GM18858 (cell line): ENCODE data around the gene NPAS3.

Experiments
- ATAC-seq: cut with Tn5 transposase; IDR thresholded peaks from one replicate; pipeline ENCODE4 v1.9.1; 2021; ENCODE audit not compliant: unreplicated experiment

NPAS3 gene

DNA sequence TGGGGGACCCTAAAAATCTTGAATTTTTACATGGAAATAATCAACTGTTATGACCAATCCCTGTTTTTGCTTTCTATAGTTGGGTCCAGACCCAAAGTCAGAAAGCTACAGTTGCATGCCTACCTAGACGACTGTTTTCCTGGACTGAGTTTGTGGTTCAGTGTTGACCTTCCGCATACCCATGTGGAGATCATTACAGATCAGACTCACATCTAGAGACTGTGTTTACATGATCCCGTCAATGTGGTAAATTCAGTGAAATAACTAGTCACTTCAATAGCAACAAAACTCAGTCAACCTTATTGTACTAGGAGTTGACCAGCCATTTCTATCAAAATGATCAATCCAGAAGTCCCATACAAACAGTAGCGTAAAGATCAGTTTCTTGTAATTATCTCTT lies 754.6 kb downstream of the NPAS3 start:
- no peak for ATAC-seq

DNA sequence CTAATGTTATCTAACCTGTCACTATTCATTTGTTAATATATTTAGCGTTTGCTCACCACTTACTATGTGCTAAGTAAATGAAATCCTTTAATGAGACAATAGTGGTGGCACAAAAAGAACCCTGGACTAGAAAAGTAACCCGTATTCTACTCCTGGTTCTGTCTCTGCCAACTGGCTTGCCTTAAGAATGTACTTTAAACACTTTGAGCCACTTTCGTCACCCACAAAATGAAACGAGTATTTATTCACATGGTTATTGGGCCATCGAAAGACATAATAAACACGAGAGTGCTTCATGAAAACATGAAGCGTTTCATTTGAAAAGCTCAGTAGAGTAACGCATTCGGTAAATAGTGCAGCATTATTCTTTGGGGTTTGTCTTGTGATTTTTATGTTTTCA lies 757.5 kb downstream of the NPAS3 start:
- ATAC-seq = no peak

DNA sequence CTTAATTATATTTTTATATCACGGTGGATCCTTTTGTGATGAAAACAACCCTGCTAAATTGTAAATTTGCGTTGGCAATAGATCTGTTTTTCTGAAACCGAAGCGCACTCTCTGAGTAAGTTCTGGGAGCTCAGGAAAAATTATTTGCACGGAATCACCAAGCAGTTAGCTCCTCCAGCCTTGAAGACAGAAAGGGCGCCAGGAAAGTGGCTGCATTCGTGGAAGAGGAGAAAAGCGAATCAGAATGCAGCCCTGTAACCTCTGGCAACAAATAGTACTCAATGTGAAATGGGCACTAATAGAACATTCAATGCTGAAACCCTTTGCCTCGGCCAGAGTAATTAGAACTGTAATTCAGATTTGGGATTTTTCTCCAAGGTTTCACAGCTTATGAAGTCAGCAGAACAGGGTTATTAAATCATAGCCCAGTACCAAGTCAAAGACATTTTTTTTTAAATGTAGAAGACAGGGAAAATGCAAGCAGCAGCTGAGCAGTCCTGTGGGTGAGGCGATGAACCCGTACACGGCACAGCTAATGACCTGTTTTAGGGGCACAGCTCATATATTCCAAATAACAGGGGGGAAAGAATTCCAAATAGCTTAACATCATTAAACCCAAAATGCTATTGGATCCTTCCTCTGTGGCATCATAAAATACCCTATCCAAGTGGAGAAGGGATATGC lies 760.8 kb downstream of the NPAS3 start:
- no peak for ATAC-seq

DNA sequence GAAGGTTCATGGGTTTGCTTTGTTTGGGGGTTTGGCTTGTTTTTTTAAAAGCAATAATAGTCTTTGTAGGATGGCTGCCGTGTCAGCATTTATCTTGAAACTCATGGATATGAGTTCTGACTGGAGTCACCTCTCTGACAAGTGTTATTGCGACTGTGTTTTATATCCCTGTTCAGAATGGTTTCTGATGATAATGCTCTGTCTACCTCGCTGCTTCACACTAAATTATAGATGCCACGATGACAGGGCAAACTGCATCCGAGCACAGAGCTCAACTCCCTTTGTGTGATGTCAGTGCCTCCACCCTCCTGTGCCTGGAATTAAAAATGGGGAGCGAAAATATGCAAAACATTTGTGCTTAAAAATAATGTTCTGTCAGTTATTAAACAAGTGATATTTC lies 761.4 kb downstream of the NPAS3 start:
- ATAC-seq = no peak

DNA sequence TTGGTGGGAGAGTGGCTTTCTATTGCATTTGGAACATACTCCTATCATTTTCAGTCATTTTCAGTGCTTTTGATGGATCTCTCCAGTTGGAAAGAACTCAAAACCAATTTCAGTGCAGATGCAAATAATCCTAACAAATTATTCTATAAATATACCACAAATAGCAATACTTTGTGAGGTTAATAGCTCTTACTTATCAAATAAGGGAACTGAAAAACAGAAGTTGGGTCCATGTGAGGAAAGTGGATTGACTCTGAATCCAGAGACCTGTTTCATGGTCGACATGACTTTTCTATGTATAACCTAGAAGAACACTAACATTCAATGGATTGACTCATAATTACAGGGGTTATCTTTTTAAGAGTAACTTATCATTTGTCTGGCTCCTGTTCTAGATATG lies 763.6 kb downstream of the NPAS3 start:
- no peak for ATAC-seq

DNA sequence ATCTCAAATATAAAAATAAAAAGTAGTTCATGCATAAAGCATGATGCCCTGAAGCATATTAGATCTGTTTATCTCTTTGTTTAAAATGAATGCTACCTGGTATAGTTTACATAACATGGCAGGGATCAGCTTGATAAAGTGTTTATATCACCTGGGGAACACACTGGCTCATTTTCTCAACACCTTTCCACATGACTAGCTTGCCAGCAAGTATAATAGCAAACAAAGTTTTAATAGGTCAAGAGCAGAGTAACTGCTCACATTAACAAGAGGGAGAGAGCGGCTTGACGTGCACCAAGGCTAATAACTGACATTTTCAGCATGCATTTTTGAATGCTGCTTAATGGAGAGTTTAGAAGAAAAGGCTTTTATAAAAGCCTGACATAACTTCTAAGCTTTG lies 765.8 kb downstream of the NPAS3 start:
- no peak for ATAC-seq

DNA sequence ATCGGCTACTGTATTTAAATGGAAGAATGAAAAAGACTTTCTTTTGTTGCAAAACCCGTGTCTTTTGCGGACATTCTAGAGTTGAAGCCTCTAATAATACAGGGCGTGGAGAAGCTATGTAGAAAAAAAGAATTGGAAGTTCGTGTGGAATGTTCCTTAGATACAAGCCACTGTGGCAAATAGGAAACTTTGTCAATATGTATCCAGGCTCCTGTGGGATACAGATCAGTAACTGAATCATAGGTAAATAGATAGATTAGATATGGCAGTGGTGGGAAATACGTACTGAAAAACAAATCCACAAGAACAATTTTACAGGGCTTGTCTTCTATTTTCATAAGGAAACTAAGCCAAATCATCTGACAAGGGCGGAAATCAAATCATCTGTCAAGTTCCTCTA lies 766.8 kb downstream of the NPAS3 start:
- ATAC-seq = no peak

DNA sequence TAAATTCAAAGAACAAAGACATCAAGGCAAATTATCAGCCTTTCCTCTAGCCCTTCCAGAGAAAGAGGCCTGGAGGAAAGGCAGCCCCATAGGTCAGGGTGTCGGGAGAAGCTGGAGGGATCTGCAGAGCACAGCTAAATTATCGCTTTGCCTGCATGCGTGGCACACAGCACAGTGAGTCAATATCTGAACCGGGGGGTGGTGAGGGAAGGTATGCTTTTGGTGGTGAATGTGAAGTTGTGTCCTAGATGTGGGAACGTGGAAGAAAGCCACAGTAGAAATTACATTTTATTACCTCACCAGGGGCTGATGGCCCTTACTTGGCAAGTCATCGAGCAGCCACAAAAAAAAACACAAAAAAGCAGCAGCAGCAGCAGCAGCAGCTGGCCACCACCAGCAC lies 769.0 kb downstream of the NPAS3 start:
- ATAC-seq = no peak

DNA sequence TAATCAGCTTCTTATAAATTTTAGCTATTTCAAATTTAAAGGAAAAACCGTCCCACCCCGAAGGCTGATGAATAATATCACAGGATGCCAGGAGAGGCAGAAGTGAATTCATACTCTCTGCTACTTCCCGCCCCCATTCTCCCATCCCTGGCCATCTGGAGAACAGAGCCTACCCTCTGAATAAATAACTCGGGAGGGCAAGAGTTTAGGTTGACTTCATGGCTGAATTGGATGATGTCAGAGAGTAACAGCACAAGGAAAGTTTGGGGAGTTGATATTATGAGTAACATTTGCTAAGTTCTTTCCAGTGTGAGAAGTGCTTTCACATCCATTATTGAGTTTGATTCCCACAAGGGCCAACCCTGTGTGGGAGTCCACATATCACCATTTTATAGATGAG lies 770.6 kb downstream of the NPAS3 start:
- ATAC-seq = no peak

DNA sequence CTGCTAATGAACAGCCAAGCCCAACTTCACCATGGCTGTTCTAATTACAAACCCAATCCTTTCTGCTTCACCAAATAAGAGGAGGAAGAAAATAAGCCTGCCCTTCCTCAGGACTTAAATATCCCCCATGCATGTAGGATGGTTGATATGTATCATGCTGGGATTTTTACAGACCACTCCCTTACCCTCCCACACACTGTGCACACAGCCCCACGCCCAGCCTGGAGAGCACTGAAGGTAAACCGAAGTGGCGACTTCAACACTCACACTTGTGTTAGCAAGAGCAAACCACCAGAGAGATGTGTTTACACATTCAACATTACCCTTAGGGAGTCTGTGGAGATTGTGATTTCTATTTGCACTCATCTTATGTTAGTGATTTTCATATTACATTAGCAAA lies 771.0 kb downstream of the NPAS3 start:
- no peak for ATAC-seq

DNA sequence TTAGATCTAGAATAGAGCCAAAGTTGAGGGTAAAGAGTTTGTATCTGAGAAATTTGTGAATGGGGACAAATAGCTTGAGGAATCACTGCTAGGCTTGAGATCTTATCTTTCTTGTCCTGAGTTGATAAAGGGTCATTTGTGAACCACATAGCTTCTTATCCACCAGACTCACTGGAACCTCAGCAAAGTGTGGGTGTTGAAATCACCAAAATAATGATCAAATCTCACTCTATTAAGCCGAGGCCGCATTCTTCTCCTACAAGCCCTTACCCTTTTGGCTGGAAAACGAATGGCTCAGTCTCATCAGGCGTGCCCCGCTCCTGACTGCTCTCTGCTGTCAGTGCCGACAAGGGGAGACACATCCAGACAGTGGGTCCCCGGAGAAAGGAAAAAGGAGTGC lies 771.6 kb downstream of the NPAS3 start:
- ATAC-seq = no peak

DNA sequence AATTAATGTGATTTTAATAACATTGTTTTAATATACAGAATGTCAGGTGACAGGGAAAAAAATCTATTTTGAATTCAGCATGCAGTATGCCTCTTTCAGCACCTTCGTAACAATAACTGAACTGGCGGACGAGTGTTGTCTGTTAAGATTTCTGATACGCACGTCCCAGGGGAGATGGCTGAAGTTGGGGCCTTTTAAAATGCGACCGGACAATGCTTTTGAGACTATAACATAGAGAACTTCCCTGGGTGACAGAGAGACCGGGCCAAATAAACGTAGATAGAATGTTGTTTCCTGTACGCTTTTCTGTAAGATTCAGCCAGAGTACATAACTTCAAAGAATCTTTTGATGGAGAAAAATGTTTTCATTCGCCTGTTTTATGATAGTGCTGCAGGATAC lies 772.5 kb downstream of the NPAS3 start:
- no peak for ATAC-seq

DNA sequence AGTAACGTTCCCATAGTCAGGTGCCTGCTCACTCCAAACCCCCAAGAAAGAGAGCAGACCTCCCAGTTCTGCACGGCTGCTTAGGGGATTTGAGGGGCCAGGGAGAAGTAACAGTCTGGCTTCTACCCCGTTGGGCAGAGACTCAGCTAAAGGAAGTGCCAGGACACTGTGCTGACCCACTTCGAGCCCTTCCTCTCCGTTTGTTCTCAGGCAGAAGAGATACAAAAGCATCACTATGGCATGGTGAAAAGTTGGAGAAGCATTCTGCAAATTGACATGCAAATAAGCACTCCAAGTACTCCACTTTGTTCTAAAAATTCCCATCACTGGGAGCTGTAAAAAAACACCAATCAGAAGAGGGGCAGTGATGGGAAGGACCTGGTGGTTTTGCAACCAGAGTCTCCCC lies 773.1 kb downstream of the NPAS3 start:
- no peak for ATAC-seq

DNA sequence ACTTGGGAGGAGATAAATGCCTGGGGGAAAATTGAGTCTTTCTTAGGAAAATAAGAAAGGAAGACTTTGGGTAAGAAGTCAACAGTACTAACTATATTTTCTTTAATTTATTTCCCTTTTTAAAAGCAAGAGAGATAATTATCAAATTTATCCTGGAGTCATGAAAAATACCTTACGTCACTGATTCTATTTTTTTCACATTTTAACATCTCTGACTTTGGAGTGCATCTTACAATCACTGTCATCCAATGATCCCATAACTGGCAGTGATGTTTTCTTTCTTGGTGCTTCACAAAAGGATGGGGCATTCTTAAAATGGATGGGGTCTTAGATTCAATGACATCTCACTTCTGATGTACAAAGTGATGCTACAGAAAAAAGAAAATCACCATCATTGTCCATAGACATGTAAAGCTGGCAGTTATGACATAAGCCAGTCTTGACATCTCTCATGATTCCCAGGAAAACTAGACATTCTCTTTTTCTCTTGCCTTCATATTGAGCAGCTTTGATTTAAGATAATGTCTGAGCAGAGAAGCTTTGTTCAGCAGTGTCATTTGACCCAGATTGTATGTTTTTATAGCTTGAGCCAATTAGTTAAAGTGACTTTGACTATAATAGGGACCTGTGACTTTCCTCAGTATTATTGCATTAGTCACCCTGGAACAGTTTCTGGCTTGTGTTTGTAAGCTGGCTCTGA lies 776.0 kb downstream of the NPAS3 start:
- ATAC-seq = no peak

DNA sequence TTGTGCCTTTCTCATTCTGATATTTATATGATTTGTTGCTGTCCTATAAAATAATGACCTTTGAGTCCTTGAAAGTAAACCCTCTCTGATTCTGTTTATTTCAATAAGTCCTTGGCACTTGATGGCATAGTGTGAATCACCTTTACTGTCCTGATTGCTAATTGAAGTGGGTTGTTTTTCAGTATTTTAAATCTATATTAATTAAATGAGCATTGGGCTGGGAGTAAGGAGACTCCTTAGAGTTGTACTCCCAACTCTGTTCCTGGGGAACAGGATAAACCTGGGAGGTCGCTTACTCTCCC lies 776.5 kb downstream of the NPAS3 start:
- no peak for ATAC-seq

DNA sequence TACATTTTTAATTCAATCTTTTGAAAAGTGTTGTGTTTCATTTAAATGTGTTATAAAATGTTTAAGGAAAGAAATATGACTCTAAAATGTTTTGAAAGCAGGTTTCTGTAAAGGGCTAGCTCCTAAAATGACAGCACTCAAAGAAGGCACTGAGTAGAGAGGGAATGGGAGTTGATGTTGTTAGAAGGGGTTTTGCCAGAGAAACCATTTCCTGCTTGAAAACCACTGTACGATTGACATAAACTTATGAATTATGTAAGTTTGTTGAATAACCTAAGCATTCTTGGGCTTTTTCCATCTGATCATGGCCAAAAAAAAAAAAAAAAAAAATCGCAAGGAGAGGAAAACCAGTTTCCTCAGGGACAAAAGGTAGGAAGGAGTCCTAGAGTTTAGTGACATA lies 778.2 kb downstream of the NPAS3 start:
- no peak for ATAC-seq

DNA sequence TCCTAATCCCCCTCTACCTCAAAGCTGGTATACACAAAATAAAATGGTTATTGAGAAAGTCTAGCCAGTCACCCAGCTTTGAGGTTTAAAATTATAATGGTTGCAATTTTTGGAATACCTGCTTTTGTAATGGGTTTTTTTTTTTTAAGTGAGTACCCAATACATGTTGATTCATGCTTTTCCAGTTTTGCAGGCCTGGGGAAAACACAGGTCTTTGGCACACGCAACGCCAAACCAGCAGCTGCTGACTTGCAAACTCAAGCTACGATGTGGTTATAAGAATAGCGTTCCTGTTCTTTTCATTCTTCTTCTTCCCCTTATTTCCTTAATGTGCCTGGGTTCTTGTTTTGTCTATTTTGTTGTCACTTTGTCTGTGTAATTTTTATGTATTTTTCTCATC lies 779.2 kb downstream of the NPAS3 start:
- no peak for ATAC-seq

DNA sequence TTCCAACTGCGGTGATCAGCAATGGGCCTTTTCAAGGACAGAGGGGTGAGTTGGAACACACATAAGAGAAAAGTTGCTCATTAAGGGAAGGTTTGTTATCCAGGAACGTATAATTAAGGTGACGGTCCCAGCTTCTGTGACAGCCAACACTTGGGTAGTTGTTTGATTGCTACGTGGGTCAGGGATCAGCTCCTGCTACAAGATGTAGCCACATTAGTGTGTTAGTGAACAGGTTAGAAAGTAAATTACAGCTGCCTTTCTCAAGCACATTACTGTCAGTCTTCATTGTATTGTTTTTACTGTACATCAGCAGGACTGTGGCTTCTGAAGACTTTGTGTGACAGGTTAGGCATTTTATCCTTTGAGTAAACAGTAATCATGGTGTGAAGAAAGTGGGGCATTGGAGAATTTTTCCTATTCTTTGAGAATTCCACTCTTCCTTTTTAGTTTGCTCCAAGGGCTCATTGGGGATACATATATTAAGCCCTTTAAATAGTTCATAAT lies 781.7 kb downstream of the NPAS3 start:
- no peak for ATAC-seq

DNA sequence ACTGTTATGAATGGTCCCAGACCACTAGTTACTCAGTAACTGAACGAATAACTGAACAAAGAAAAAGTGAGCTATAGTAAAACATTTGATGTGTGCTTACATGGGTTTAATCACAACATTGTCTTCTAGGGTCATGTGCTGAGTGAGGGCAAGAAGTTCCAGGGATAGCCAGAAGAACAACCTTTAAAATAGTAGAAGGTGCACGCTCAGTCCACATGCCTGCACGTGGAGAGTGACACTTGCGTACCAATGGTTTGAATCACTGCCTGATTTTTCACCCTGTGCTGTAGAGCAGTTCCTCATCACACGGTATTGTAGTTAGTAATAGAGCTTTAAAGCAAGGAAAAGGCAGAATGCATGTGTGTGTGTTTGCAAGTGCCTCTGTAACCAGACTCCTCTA lies 788.0 kb downstream of the NPAS3 start:
- ATAC-seq = no peak

DNA sequence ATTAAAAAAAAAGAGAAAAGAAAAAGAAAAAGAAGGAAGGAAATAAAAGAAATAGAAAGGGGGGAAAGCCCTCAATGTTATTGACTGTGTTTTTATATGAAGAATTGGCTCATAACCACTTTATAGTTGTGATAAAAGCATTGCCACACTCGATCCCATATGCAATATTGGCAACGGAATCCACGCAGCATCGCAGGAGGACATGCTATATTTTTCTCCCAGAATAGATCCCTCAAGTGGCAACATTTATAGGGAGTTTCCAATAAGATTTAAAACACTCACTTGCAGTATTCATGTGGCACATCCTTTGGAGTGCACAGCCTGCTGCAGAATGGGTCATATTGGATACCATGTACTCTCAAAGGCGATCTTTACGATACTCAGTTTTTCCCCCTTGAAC lies 788.9 kb downstream of the NPAS3 start:
- ATAC-seq = no peak

DNA sequence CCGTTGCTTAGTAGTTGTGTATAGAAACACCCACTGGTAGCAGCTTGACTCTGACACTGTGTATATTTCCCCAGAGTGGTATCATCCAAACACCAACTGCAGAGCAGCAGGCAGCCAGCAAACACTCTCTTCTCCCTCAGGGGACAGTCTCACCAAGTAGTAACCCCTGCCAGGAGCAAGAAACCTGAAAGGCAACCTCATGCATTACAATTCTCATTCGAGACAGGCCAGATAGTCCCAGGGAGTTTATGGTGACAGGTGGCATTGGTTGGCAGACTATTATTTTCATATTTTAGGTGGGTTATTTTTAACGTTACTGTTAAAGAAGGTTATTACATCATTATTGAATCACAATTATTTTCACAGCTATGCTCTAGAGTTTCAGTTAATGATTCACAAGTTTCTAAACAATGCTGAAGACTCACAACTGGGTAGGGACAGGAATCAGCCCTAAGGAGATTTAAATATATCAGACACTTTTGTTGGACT lies 789.4 kb downstream of the NPAS3 start:
- no peak for ATAC-seq

DNA sequence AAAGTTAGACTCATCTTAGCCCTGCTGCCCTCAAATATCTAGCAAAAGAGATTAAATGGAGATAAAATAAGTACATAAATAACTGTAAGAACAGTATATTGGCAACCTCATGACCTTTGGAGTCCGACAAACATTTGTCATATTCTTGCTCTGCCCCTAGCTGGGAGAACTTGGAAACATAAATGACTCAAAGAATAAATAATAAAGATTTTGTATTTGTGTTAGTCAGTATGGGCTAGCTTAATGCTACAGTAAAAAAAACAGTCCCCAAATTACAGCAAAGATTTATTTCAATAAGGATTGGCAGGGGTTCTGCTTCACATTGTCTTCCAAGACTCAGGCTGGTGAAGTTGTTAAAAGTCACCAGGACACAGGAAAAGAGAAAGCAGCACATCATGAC lies 791.5 kb downstream of the NPAS3 start:
- ATAC-seq = no peak

DNA sequence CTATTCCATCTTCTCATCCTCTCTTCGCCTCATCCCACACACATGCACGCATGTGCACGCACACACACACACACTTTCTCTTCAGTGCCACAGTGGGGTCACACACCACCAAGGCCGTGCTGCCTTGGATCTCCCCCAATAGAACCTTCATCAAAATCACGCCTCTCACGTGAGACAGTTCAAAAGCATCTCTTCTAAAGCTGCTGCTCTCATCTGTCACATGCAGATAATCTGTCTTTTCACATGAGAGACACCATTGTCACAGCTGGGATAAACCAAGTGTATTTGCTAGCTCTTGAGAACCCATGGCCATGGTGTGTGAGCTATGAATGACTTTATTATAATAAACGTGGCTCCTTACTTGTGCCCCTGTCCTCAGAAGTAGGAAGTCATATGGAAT lies 793.5 kb downstream of the NPAS3 start:
- ATAC-seq = no peak
